AG09319 (cell line): ENCODE measurements around the gene PLEKHM3.
A peak's percentile ranks its signal among the peaks of the same experiment; 100 is the strongest.
"Not testable (repeated sequence)": the region's sequence is repeated elsewhere in the genome, so short reads cannot be mapped to it uniquely, and the experiment has no call there.

Experiments used
- DNase-seq: peaks from one replicate; pipeline ENCODE4 v3.0.0-alpha.2; 2010; ENCODE audit warnings: low read depth; ENCODE audit errors: extremely low read depth
- CTCF ChIP-seq: IDR thresholded peaks from 2 replicates; pipeline ENCODE4 v1.5.1; 2011; ENCODE audit warnings: low read depth, mild to moderate bottlenecking, inconsistent platforms, low read length, moderate library complexity

PLEKHM3 gene

GRCh38 chr2:208036357-208036756 is 11.0 kb upstream of the PLEKHM3 start:
- no peak for TF ChIP-seq CTCF
- no peak for DNase-seq

GRCh38 chr2:208034503-208035140 is 9.3 kb upstream of the PLEKHM3 start:
- DNase-seq = no peak
- no peak for TF ChIP-seq CTCF

- peak; percentile 4 for TF ChIP-seq CTCF
- DNase-seq = no peak
Observed at GRCh38 chr2:208033701-208034502, 8.6 kb upstream of the PLEKHM3 start.

- TF ChIP-seq CTCF = no peak
- no peak for DNase-seq
Observed at GRCh38 chr2:208031608-208032019, 6.3 kb upstream of the PLEKHM3 start.

- no peak for DNase-seq
- TF ChIP-seq CTCF = no peak
Observed at GRCh38 chr2:208025814-208026184, 472 bp upstream of the PLEKHM3 start.

- no peak for TF ChIP-seq CTCF
- DNase-seq = no peak
Observed at GRCh38 chr2:208024091-208024490, 1.2 kb downstream of the PLEKHM3 start.

GRCh38 chr2:208020253-208020652 is 5.1 kb downstream of the PLEKHM3 start:
- no peak for DNase-seq
- no peak for TF ChIP-seq CTCF

- DNase-seq = not testable (repeated sequence)
Observed at GRCh38 chr2:208018124-208018712, 7.1 kb downstream of the PLEKHM3 start.
